ENCODE data around the gene MPHOSPH10. TPM values are rescaled to one million over a fixed set of nuclear protein-coding genes. Genes with fewer than 3 reads are reported as not detected.

Gene MPHOSPH10
- total and polyA plus RNA-seq, 2 donors from 2014 or later = 14.6 to 32.3 TPM

GRCh38 chr2:71190656-71191569, 60.5 kb downstream of the MPHOSPH10 start:
- FAIRE-seq (no peak), DNase-seq (peak in 1 of 5 donors; percentile 30)
- Histone ChIP-seq H3K9ac (ENCODE audit: low read length in 3 of 3) (no peak overlapping the region), H3K4me3 (ENCODE audit: low read length in 3 of 3) (no peak overlapping the region), H3K27me3 (ENCODE audit: control insufficient read depth, insufficient read depth, low read length) (no peaks in the 10 kb centered on the region), H3K9me3 (ENCODE audit: control insufficient read depth in 2 of 3, insufficient read depth in 1 of 3, low read length in 3 of 3) (no peaks in the 10 kb centered on the region), H3K27ac (ENCODE audit: low read depth in 2 of 2, low read length in 2 of 2) (no peak overlapping the region), H3K36me3 (ENCODE audit: control insufficient read depth in 2 of 3, insufficient read depth in 3 of 3, low read length in 3 of 3) (peaks cover 0 to 3% (median 2%) of the 10 kb centered on the region in 3 donors), H3K4me1 (ENCODE audit: control insufficient read depth in 2 of 3, insufficient read depth in 2 of 3, low read depth in 1 of 3, low read length in 3 of 3) (no peaks in the 10 kb centered on the region)
- TF ChIP-seq CTCF (IDR thresholded peaks at IDR 0.05; ENCODE audit: borderline replicate concordance, extremely low read depth, insufficient read depth) = no peak
- intact Hi-C loops (cut with DNase I) = no loop called here

GRCh38 chr2:71191570-71191943, 61.1 kb downstream of the MPHOSPH10 start:
- Histone ChIP-seq H3K27me3 (ENCODE audit: control insufficient read depth, insufficient read depth, low read length) (no peaks in the 10 kb centered on the region), H3K27ac (ENCODE audit: low read depth in 2 of 2, low read length in 2 of 2) (no peak overlapping the region), H3K4me1 (ENCODE audit: control insufficient read depth in 2 of 3, insufficient read depth in 2 of 3, low read depth in 1 of 3, low read length in 3 of 3) (no peaks in the 10 kb centered on the region), H3K4me3 (ENCODE audit: low read length in 3 of 3) (no peak overlapping the region), H3K9me3 (ENCODE audit: control insufficient read depth in 2 of 3, insufficient read depth in 1 of 3, low read length in 3 of 3) (no peaks in the 10 kb centered on the region), H3K36me3 (ENCODE audit: control insufficient read depth in 2 of 3, insufficient read depth in 3 of 3, low read length in 3 of 3) (peaks cover 0 to 3% (median 2%) of the 10 kb centered on the region in 3 donors), H3K9ac (ENCODE audit: low read length in 3 of 3) (no peak overlapping the region)
- no peak for TF ChIP-seq CTCF (IDR thresholded peaks at IDR 0.05; ENCODE audit: borderline replicate concordance, extremely low read depth, insufficient read depth)
- no peak for FAIRE-seq
- intact Hi-C loops (cut with DNase I) = no loop called here
- no peak for DNase-seq

Other genes with a start within 250 kb of the MPHOSPH10 start
- 2.6 TPM for gene VAX2, start 230.1 kb upstream of the MPHOSPH10 start, total RNA-seq
- 0.71 TPM for gene VAX2, start 230.1 kb upstream of the MPHOSPH10 start, polyA plus RNA-seq (ENCODE audit: insufficient read depth, low read depth, low replicate concordance)
- 37.9 TPM for gene ATP6V1B1, start 194.7 kb upstream of the MPHOSPH10 start, total RNA-seq
- 400 TPM for gene ATP6V1B1, start 194.7 kb upstream of the MPHOSPH10 start, polyA plus RNA-seq (ENCODE audit: insufficient read depth, low read depth, low replicate concordance)
- 1.3 TPM for gene ANKRD53, start 152.0 kb upstream of the MPHOSPH10 start, total RNA-seq
- 2.1 TPM for gene ANKRD53, start 152.0 kb upstream of the MPHOSPH10 start, polyA plus RNA-seq (ENCODE audit: insufficient read depth, low read depth, low replicate concordance)
- 56.1 TPM for gene TEX261, start 135.8 kb upstream of the MPHOSPH10 start, total RNA-seq
- 35.9 TPM for gene TEX261, start 135.8 kb upstream of the MPHOSPH10 start, polyA plus RNA-seq (ENCODE audit: insufficient read depth, low read depth, low replicate concordance)
- gene NAGK, start 62.0 kb upstream of the MPHOSPH10 start, total RNA-seq = 113 TPM
- 102 TPM for gene NAGK, start 62.0 kb upstream of the MPHOSPH10 start, polyA plus RNA-seq (ENCODE audit: insufficient read depth, low read depth, low replicate concordance)
- 20.3 TPM for gene MCEE, start 405 bp upstream of the MPHOSPH10 start, total RNA-seq
- 29.0 TPM for gene MCEE, start 405 bp upstream of the MPHOSPH10 start, polyA plus RNA-seq (ENCODE audit: insufficient read depth, low read depth, low replicate concordance)
- gene PAIP2B, start 96.5 kb downstream of the MPHOSPH10 start, total RNA-seq = 9.3 TPM
- gene PAIP2B, start 96.5 kb downstream of the MPHOSPH10 start, polyA plus RNA-seq (ENCODE audit: insufficient read depth, low read depth, low replicate concordance) = 10.6 TPM
- gene ZNF638, start 201.1 kb downstream of the MPHOSPH10 start, total RNA-seq = 122 TPM
- gene ZNF638, start 201.1 kb downstream of the MPHOSPH10 start, polyA plus RNA-seq (ENCODE audit: insufficient read depth, low read depth, low replicate concordance) = 84.8 TPM